CD14-positive monocyte (primary cell): Measurements from ENCODE around the gene TMEM86A. TPM values are rescaled to one million over a fixed set of nuclear protein-coding genes. Genes with fewer than 3 reads are reported as not detected.
"Not testable (repeated sequence)": the region's sequence is repeated elsewhere in the genome, so short reads cannot be mapped to it uniquely, and the experiment has no call there.

Experiments used
- DNase-seq, 3 donors: peaks; one replicate each; pipeline ENCODE4 v3.0.0-alpha.2; 2011 to 2022
- H2AFZ ChIP-seq: 2 replicates; pipeline ENCODE4 v1.6.0; 2012; ENCODE audit warnings: mild to moderate bottlenecking, low read depth, low read length, inconsistent platforms; ENCODE audit not compliant: insufficient read depth, poor library complexity, severe bottlenecking
- H3K27ac ChIP-seq, 2 donors: 1 replicate in 1 of 2; 2 replicates in 1 of 2; pipeline ENCODE4 v1.5.1; 2012 to 2013; ENCODE audit warnings: low read length in 2 of 2, control low read depth in 1 of 2, inconsistent platforms in 1 of 2, low read depth in 1 of 2, mild to moderate bottlenecking in 1 of 2
- H3K27me3 ChIP-seq, 2 donors: one replicate each; pipeline versions ENCODE4 v1.6.0 to v1.6.1; 2011 to 2013; ENCODE audit warnings: low read length in 2 of 2; ENCODE audit not compliant: control insufficient read depth in 2 of 2, insufficient read depth in 2 of 2
- H3K36me3 ChIP-seq, 2 donors: replicated peaks in 1 of 2; 1 replicate in 1 of 2; 2 replicates in 1 of 2; pipeline versions ENCODE4 v1.5.1 to v1.6.1; 2012 to 2013; ENCODE audit warnings: low read length in 2 of 2, control low read depth in 1 of 2, inconsistent platforms in 1 of 2, mild to moderate bottlenecking in 1 of 2; ENCODE audit not compliant: insufficient read depth in 2 of 2, control insufficient read depth in 1 of 2
- H3K4me1 ChIP-seq, 2 donors: 1 replicate in 1 of 2; 2 replicates in 1 of 2; pipeline versions ENCODE4 v1.5.1 to v1.6.1; 2012 to 2013; ENCODE audit warnings: low read length in 2 of 2, control low read depth in 1 of 2, inconsistent platforms in 1 of 2, mild to moderate bottlenecking in 1 of 2, moderate library complexity in 1 of 2; ENCODE audit not compliant: insufficient read depth in 2 of 2, control insufficient read depth in 1 of 2
- H3K4me2 ChIP-seq: replicated peaks from 2 replicates; pipeline ENCODE3; 2012; ENCODE audit warnings: low read length, moderate library complexity, mild to moderate bottlenecking; ENCODE audit not compliant: poor library complexity, severe bottlenecking; ENCODE audit errors: extremely low read depth
- H3K4me3 ChIP-seq, 3 experiments: fragments of 200-600 bp in 1 of 3; sonication (generic) in 1 of 3; replicated peaks in 1 of 3; 1 replicate in 2 of 3; 2 replicates in 1 of 3; pipeline ENCODE4 v1.5.1; 2011 to 2013; ENCODE audit warnings: low read length in 3 of 3, mild to moderate bottlenecking in 3 of 3, control low read depth in 2 of 3, low read depth in 2 of 3, inconsistent platforms in 1 of 3, moderate library complexity in 1 of 3
- H3K79me2 ChIP-seq: 2 replicates; pipeline ENCODE4 v1.6.0; 2012; ENCODE audit warnings: mild to moderate bottlenecking, control low read depth, inconsistent platforms, low read length, moderate library complexity; ENCODE audit not compliant: insufficient read depth
- H3K9ac ChIP-seq: 2 replicates; pipeline ENCODE4 v1.6.0; 2017; ENCODE audit warnings: low read length, mild to moderate bottlenecking; ENCODE audit not compliant: insufficient read depth, poor library complexity, severe bottlenecking
- H3K9me3 ChIP-seq, 2 donors: replicated peaks in 1 of 2; 1 replicate in 1 of 2; 2 replicates in 1 of 2; pipeline versions ENCODE4 v1.5.1 to v1.6.1; 2012 to 2013; ENCODE audit warnings: low read length in 2 of 2, control low read depth in 1 of 2; ENCODE audit not compliant: control insufficient read depth in 1 of 2, insufficient read depth in 1 of 2
- H4K20me1 ChIP-seq: 2 replicates; pipeline ENCODE4 v1.6.0; 2012; ENCODE audit warnings: mild to moderate bottlenecking, low read length, control low read depth, moderate library complexity; ENCODE audit not compliant: insufficient read depth
- H3K27ac Mint-ChIP-seq, 7 donors: one replicate each; pipeline ENCODE4 v1.8.0; 2020; ENCODE audit warnings: mild to moderate bottlenecking in 7 of 7, mixed read lengths in 7 of 7, moderate library complexity in 6 of 7, inconsistent platforms in 2 of 7
- H3K27me3 Mint-ChIP-seq, 3 donors: one replicate each; pipeline ENCODE4 v1.8.0; 2021 to 2022; ENCODE audit warnings: low read depth in 3 of 3, mild to moderate bottlenecking in 3 of 3, mixed read lengths in 3 of 3, moderate library complexity in 3 of 3, inconsistent platforms in 1 of 3
- H3K36me3 Mint-ChIP-seq, 2 donors: one replicate each; pipeline ENCODE4 v1.8.0; 2020; ENCODE audit warnings: mixed read lengths in 2 of 2, inconsistent platforms in 1 of 2, mild to moderate bottlenecking in 1 of 2
- H3K4me1 Mint-ChIP-seq: one replicate; pipeline ENCODE4 v1.8.0; 2020; ENCODE audit warnings: mild to moderate bottlenecking, mixed read lengths
- H3K4me3 Mint-ChIP-seq, 2 donors: one replicate each; pipeline ENCODE4 v1.8.0; 2020; ENCODE audit warnings: mild to moderate bottlenecking in 2 of 2, mixed read lengths in 2 of 2, moderate library complexity in 1 of 2
- H3K9me3 Mint-ChIP-seq, 7 donors: one replicate each; pipeline ENCODE4 v1.8.0; 2020 to 2022; ENCODE audit warnings: mixed read lengths in 7 of 7, mild to moderate bottlenecking in 6 of 7, moderate library complexity in 6 of 7, inconsistent platforms in 2 of 7
- WGBS: methylation state at CpG from one replicate; pipeline ENCODE4 v1.1.5; 2013; ENCODE audit warnings: missing lambda C conversion rate; ENCODE audit not compliant: insufficient coverage; 5-methylcytosine and 5-hydroxymethylcytosine counted together
- intact Hi-C, 2 donors: fragments of 100-400 bp; cut with micrococcal nuclease; formaldehyde crosslinking; loops; one replicate each; pipeline versions ENCODE4 v1.15.0 to v1.15.1; 2023
- polyA plus RNA-seq, 3 donors: library from polyadenylated mRNA; depleted of rRNA in 1 of 3; unstranded in 2 of 3; stranded (reverse) in 1 of 3; fragments of 300-500 nt in 2 of 3; fragments of >200 nt in 1 of 3; fragmentation: Illumina TruSeq in 2 of 3; gene quantifications; 1 replicate in 2 of 3; 2 replicates in 1 of 3; pipeline ENCODE4 v1.2.3, GENCODE V29; 2012 to 2021
- TF ChIP-seq, protein P1 (sequence below): fragments of 200-600 bp; IDR thresholded peaks from one replicate; pipeline ENCODE4 v1.8.0; 2022; ENCODE audit warnings: antibody characterized with exemption, mild to moderate bottlenecking

Gene TMEM86A
- polyA plus RNA-seq, 3 donors: 1.3 to 4.3 (median 3.5) TPM

DNA sequence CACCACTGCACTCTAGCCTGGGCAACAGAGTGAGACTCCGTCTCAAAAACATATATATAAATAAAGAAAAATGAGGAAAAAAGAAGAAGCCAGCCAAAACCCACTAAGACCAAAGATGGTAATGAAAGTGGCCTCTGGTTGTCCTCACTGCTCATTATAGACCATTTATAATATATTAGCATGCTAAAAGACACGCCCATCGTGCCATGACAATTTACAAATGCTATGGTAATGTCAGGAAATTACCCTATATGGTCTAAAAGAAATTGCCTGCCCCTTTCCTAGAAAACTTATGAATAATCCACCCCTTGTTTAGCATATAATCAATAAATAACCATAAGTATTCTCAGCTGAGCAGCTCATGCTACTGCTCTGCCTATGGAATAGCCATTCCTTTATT lies 16.1 kb upstream of the TMEM86A start:
- WGBS: 100% methylated on average over 2 of the region's 3 CpGs
- intact Hi-C loops: no loop called here
- no peak overlapping the region for H3K27ac Mint-ChIP-seq

DNA sequence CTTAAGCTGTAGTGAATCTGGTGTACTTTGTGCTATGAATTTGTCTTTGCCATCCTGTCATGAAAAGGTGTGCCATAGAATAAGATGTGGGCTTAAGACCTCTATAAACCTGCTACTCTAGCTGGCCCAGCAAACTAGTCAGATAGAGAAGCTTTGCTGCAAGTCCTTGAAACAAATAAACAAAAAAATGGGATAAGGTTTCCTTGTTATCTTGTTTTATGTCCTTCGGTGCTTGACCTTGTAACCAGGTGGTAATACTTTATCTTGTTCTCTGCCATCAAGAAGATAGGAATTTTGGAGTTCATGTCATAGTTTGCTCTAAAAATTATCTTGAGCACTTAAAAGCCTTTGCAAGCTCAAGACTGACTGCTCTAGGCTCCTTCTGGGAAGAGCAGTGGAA lies 14.3 kb upstream of the TMEM86A start:
- TF ChIP-seq, protein P1, sequence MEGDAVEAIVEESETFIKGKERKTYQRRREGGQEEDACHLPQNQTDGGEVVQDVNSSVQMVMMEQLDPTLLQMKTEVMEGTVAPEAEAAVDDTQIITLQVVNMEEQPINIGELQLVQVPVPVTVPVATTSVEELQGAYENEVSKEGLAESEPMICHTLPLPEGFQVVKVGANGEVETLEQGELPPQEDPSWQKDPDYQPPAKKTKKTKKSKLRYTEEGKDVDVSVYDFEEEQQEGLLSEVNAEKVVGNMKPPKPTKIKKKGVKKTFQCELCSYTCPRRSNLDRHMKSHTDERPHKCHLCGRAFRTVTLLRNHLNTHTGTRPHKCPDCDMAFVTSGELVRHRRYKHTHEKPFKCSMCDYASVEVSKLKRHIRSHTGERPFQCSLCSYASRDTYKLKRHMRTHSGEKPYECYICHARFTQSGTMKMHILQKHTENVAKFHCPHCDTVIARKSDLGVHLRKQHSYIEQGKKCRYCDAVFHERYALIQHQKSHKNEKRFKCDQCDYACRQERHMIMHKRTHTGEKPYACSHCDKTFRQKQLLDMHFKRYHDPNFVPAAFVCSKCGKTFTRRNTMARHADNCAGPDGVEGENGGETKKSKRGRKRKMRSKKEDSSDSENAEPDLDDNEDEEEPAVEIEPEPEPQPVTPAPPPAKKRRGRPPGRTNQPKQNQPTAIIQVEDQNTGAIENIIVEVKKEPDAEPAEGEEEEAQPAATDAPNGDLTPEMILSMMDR: no peak
- Histone ChIP-seq H3K4me1 (no peaks in the 10 kb centered on the region), H3K27ac (no peak overlapping the region), H3K27me3 (no peaks in the 10 kb centered on the region), H3K4me2 (no peak overlapping the region), H3K4me3 (no peak overlapping the region), H3K9ac (no peak overlapping the region), H3K36me3 (no peaks in the 10 kb centered on the region), H4K20me1 (no peaks in the 10 kb centered on the region), H3K9me3 (no peaks in the 10 kb centered on the region), H2AFZ (no peak overlapping the region), H3K79me2 (no peaks in the 10 kb centered on the region)
- Mint-ChIP-seq H3K4me3 (no peak overlapping the region), H3K9me3 (no peaks in the 10 kb centered on the region), H3K27me3 (peaks cover 3 to 4% (median 3%) of the 10 kb centered on the region in 3 donors), H3K4me1 (no peaks in the 10 kb centered on the region), H3K36me3 (no peaks in the 10 kb centered on the region), H3K27ac (no peak overlapping the region)
- WGBS: 60% methylated on average over 1 of the region's 1 CpG
- intact Hi-C loops: no loop called here
- DNase-seq: no peak

More for the DNA sequence above, 16.1 kb upstream of the TMEM86A start:
- no peaks in the 10 kb centered on the region for H3K27me3 ChIP-seq
- no peaks in the 10 kb centered on the region for H3K36me3 ChIP-seq
- no peaks in the 10 kb centered on the region for H3K9me3 ChIP-seq
- H3K4me3 ChIP-seq: no peak overlapping the region
- H3K4me1 ChIP-seq: no peaks in the 10 kb centered on the region
- H3K4me1 Mint-ChIP-seq: no peaks in the 10 kb centered on the region
- no peaks in the 10 kb centered on the region for H3K79me2 ChIP-seq
- no peak overlapping the region for H3K4me2 ChIP-seq
- H3K27me3 Mint-ChIP-seq: peaks cover 3 to 8% (median 4%) of the 10 kb centered on the region in 3 donors
- H2AFZ ChIP-seq: no peak overlapping the region
- H3K9ac ChIP-seq: no peak overlapping the region
- no peaks in the 10 kb centered on the region for H3K36me3 Mint-ChIP-seq
- DNase-seq: no peak
- no peaks in the 10 kb centered on the region for H3K9me3 Mint-ChIP-seq
- TF ChIP-seq, protein P1: no peak
- no peak overlapping the region for H3K27ac ChIP-seq
- H3K4me3 Mint-ChIP-seq: no peak overlapping the region
- H4K20me1 ChIP-seq: no peaks in the 10 kb centered on the region

DNA sequence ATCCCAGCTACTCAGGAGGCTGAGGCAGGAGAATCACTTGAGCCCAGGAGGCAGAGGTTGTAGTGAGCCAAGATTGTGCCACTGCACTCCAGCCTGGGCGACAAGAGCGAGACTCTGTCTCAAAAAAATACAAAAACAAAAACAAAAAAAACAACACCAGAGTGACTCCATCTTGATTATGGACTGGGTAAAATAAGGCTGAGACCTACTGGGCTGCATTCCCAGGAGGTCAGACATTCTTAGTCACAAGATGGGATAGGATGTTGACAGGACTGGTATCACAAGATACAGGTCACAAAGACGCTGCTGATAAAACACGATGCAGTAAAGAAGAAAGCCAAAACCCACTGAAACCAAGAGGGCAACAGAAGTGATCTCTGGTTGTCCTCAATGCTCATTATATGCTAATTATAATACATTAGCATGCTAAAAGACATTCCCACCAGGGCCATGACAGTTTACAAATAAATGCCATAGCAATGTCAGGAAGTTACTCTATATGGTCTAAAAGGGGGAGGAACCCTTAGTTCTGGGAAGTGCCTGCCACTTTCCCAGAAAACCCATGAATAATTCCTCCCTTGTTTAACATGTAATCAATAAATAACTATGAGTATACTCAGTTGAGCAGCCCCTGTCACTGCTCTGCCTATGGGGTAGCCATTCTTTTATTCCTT lies 7.0 kb upstream of the TMEM86A start:
- not testable (repeated sequence) for H3K36me3 ChIP-seq

More for the DNA sequence above, 7.0 kb upstream of the TMEM86A start:
- H2AFZ ChIP-seq, H3K9ac ChIP-seq, H3K4me1 ChIP-seq, H3K27me3 Mint-ChIP-seq, H3K27me3 ChIP-seq, H3K79me2 ChIP-seq, DNase-seq, H3K4me3 Mint-ChIP-seq, H3K27ac ChIP-seq, H3K4me1 Mint-ChIP-seq, H3K9me3 ChIP-seq, H4K20me1 ChIP-seq, H3K36me3 Mint-ChIP-seq, H3K27ac Mint-ChIP-seq, H3K4me3 ChIP-seq, H3K4me2 ChIP-seq: not testable (repeated sequence)
- intact Hi-C loops: loop anchor here (10.0 kb wide), 2 partner anchors 57 to 167 kb away; partner anchors contain the start of genes SPTY2D1 (in 1 of the 2) and TSG101 (in 1 of the 2)
- WGBS: no CpG with 5 or more reads among the region's 4 CpGs
- peaks cover 0 to 13% (median 2%) of the 10 kb centered on the region in 7 donors for H3K9me3 Mint-ChIP-seq
